Amygdala (tissue), 56 donors: ENCODE results near the gene PDZD2.
A peak's percentile ranks its signal among the peaks of the same experiment; 100 is the strongest.

Source experiments
- DNase-seq, 56 donors: peaks; one replicate each; lab custom pipeline; 2025; lab: John Stamatoyannopoulos, UW

PDZD2 gene

GRCh38 chr5:32143617-32144377, 504.9 kb downstream of the PDZD2 start:
- DNase-seq = no peak

DNA sequence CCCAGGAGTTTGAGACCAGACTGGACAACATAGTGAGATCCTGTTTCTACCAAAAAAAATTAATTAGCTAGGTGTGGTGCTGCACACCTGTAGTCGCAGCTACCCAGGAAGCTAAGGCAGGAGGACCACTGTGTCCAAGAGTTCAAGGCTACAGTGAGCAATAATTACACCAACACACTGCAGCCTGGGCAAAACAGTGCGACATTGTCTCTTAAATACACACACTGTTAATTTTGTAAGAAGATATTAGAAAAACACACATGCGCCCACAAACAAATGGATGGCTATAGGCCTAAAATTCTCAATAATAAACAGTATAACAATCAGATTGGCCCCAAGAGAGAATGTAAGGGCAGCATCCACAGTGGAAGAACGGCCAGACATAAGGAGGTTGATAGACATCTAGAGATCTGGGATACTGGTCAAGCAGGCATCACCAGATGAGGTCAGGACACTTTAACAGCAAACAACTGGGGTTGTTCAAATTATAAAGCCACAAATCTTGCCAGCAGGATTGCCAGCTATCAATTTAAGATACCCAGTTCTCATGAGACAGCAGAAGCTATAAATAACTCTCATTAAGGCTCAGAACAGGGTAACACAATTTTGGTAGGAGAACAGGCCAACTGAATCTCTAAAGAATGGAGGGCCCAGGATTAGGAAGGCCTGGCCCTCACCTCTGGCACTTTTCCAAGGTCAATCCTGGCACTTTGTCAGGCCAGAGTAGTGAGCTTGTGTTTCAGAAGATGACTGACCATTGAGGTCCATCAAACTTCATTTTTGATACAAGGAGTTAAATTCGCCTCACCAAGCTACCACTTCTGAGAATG, 505.7 kb downstream of the PDZD2 start:
- peak in 6 of 56 donors; percentile 1 to 40 (median 7) for DNase-seq

DNA sequence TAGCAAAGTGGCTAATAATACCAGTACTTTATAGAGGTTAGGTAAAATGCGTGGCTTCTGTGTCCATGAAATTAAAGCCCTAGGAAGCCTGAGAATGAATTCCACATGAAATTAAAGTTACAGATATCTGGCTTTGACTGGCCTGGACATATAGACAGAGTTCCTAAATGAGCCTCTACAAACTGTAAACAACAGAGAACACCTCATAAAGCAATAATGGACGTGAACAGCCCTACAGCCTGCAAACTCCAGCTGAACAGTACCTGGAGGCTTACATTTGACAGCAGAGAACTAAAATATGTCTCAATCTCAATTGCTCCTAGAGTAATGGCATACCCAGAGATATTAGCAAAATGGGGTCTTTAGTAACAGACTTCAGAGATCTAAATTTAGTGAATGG, 506.4 kb downstream of the PDZD2 start:
- DNase-seq = no peak

DNA sequence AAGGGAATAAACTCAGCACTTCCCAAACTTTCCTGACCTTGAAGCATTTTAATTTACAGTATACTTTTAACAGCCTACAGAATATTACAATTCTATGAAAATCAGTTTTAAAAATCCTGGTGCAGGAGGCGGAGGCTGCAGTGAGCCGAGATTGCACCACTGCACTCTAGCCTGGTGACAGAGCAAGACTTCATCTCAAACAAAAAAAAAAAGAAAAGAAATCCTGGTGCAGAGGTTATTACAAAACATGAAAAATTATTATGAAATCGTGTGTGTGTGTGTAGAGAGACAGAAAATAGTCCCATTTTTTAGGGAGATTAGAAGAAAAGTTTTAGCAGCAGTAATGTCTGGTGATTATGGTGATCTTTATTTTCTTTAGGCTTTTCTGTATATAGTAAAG, 508.3 kb downstream of the PDZD2 start:
- no peak for DNase-seq

- no peak for DNase-seq
Observed at GRCh38 chr5:32147959-32148358, 509.0 kb downstream of the PDZD2 start.

DNA sequence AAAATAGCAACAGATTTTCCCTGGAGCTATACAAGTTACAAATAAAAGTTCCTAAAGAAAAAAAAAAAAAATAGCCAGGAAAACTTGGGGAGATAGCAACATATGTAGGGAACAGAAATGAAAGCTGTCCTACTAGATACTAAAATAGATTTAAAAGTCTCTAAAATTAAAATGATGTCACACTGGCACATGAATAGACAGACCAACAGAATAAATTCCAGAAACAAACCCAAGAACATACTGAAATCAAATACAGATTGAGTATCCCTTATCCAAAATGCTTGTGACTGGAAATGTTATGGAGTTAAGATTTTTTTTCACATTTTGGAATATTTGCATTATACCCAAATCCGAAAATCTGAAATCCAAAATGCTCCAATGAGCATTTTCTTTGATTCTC, 511.4 kb downstream of the PDZD2 start:
- DNase-seq = no peak

- no peak for DNase-seq
Observed at GRCh38 chr5:32151198-32151597, 512.3 kb downstream of the PDZD2 start.

- no peak for DNase-seq
Observed at GRCh38 chr5:32153723-32154122, 514.8 kb downstream of the PDZD2 start.

GRCh38 chr5:32155211-32155610, 516.3 kb downstream of the PDZD2 start:
- DNase-seq = no peak

GRCh38 chr5:32156635-32157034, 517.7 kb downstream of the PDZD2 start:
- no peak for DNase-seq

GRCh38 chr5:32157078-32157477, 518.1 kb downstream of the PDZD2 start:
- no peak for DNase-seq

DNA sequence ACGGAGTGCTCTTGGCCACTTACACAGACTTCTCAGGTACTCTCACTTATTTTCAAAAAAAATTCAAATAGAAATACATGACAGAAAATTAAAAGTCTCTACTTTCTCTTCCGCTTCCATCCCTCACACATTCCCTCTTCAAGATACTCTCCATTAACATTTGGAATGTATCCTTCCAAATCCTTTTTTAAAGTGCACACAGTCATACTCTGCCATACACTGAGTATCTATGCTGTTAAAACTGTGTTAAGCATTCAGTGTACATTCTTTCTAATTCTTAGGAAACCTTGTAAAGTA, 519.7 kb downstream of the PDZD2 start:
- DNase-seq = no peak

- no peak for DNase-seq
Observed at GRCh38 chr5:32159328-32160072, 520.6 kb downstream of the PDZD2 start.

DNA sequence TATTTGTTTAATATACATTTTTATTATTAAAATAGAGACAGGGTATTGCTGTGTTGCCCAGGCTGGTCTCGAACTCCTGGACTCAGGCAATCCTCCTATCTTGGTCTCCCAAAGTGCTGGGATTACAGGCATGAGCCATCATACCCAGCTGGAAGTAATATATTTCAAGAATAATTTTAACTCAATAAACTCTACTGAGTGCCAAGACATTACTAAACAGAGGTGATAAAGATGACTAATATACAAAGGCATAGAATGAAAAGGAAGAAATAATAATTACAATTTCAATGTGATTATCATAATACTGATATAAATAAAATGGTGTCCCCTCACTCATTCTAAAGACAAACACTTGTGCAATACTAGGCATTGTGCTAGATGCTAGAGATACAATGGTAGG, 521.3 kb downstream of the PDZD2 start:
- DNase-seq = no peak
